Stimulated activated CD8-positive, alpha-beta memory T cell treated with anti-CD3 and anti-CD28 coated beads, Interleukin-12 subunit alpha, Interleukin-12 subunit beta, amount 100 ng/mL, for 1 hour (primary cell): ENCODE results near the gene ATCAY.

ENCODE experiments used
- DNase-seq: peaks from one replicate; pipeline ENCODE4 v3.0.0-alpha.2; 2020; ENCODE audit warnings: low read depth

ATCAY gene

DNA sequence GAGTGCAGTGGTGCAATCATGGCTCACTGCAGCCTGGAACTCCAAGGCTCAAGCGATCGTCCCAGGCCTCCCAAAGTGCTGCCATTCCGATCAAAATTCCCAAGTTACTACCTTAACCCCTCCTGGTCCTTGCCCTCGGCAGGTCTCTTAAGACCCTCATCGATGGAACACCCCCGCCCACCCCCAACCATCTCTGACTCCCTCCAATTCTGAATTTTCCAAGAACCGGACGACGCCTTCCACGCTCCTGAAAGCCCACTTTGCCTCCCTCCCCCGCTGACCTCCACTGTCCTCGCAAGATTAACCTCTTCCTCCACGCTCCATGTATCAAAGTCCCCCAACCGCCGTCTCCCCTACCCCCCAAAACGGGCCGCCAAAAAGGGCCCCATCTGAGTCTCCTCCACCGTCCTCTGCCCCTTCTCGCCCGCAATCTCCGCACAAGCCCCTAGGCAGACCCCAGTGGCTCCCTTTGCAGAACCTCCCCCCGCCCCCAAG lies 89.9 kb downstream of the ATCAY start:
- DNase-seq: no peak

DNA sequence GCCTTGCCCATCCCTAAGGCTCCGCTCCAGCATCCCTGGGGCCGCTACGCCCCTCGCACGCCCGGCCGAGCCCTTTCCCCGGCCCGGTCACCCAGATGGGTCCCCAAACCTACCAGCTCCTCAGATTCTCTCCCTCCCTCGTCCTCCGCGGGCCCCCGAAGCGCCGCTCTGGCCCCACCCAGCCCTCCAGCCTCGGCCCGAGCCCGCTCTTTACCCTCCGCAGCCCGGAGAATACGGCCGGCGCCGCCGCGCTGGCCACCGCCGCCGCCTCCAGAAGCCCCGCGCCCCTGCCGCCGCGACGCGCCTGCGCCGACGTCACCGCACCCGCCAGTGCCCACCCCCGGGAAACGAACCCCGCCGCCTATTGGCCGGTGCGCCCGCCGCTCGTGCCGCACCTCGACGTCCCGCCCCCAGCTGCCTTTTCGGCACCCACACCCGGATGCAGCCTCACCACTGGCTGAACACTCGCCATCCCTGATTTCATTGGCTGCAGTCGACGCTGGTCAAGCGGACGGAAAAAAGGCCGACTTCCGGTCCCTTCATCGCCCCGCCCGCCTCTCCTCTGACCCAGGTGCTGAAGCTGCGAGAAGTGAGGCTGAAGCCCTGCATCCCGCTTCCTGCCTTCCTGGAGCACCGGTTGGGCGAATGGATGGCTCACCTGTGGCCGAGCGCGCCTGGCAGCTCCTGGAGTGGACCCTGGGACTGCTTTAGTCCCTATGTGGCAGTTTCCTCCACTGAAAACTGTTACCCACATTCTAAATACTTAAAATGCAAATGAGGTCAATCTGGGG lies 90.5 kb downstream of the ATCAY start, which contains the start of gene DAPK3:
Gene DAPK3 (minus strand): TSS at position 292 of the 791 bp plus-strand sequence. CDS start 1,364 bp downstream, outside the sequence.
- peak; percentile 87 for DNase-seq

DNA sequence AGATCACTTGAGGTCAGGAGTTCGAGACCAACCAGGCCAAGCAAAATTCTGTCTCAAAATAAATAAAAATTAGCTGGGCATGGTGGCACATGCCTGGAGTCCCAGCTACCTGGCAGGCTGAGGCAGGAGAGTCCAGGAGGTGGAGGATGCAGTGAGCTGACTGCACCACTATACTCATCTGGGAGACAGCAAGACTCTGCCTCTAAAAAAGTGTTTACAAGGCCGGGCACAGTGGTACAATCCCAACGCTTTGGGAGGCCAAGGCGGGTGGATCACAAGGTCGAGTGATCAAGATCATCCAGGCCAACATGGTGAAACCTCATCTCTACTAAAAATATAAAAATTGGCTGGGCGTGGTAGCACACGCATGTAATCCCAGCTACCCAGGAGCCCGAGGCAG lies 94.7 kb downstream of the ATCAY start:
- DNase-seq: no peak

DNA sequence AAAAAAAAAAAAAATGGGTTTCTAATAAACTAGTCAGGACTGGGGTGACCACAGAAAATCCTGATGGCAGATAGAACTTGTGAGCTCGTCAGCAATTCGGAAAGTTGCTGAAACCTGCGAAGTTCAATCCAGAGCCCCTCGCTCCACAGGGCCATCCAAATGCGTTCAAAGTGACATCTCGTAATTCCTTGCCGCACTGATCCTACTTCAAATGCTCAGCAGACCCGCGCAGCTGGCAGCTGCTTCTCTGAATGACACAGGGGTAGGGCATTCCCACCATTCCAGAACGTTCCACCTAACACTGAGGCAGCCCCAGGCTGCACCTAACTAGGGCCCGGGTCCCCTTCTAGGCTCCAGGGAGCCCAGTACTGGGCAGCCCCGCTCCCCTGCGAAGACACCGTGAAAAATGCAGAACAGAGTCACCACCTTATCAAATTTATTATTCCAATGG lies 95.2 kb downstream of the ATCAY start:
- no peak for DNase-seq

DNA sequence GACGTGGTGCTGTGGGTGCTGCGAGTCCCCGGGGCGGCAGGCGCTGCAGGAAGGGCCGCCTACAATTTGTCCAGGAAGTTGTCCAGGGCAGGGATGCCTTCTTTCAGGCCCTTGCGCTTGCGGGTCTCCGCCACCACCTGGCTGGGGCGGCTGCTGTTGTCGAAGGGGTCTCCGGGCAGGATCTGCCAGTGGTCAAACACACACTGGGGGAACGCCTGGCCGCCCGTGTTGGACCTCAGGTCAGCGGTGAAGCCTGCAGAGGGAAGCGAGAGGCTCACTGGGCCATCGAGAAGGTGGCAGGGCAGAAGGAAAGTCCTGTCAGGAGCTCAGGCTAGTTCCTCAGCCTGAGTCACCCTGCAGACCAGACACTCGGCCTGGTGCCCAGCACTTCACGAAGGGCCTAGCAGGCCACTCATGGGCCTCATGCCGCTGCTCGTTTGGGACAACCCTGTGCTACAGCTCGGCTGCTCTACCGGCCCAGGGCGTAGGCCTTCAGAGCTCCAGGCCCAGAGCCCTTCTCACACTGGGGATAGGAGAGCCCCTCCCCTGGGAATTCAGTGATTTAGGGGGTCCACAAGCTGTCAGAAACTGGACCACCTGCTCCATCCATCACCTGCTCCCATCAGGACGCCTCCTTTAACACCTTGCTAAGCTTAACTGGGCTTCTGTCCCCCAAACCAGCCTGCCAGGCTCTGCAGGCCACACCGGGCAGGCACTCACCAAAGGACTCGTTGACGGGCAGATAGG lies 96.2 kb downstream of the ATCAY start:
- DNase-seq: no peak
